A673 (cell line): ENCODE measurements around the gene MICALL1.

Experiments used
- CTCF ChIP-seq: fragments of 300-800, 200-600 bp; sonication (generic); conservative IDR thresholded peaks from 2 replicates; pipeline ENCODE4 v1.5.1; 2017; ENCODE audit warnings: low read depth, mild to moderate bottlenecking, antibody characterized with exemption, low read length, moderate library complexity, mixed read lengths
- EZH2 ChIP-seq: fragments of 200-600 bp; sonication (generic); IDR thresholded peaks from 2 replicates; pipeline ENCODE4 v1.6.1; 2017; ENCODE audit warnings: borderline replicate concordance, low read depth, mild to moderate bottlenecking, mixed read lengths, antibody characterized with exemption, low read length; ENCODE audit not compliant: poor library complexity, severe bottlenecking

GRCh38 chr22:37926358-37926757 lies 20.3 kb downstream of the MICALL1 start:
- TF ChIP-seq CTCF (no peak), EZH2 (no peak)
